Astrocyte (in vitro differentiated cells and primary cell): ENCODE results near the gene MAP3K14. TPM values are rescaled to one million over a fixed set of nuclear protein-coding genes. Genes with fewer than 3 reads are reported as not detected.

Experiments
- DNase-seq: peaks from one replicate; pipeline ENCODE4 v3.0.0-alpha.2; 2010; ENCODE audit warnings: low read depth
- FAIRE-seq: peaks from 2 replicates; lab custom pipeline; 2011; peaks lifted over from hg19 to GRCh38; lab: Jason Lieb, UNC
- H2AFZ ChIP-seq: 2 replicates; pipeline ENCODE4 v1.6.0; 2012; ENCODE audit warnings: low read depth, low read length, inconsistent platforms
- H3K27ac ChIP-seq: 2 replicates; pipeline ENCODE4 v1.5.1; 2011; ENCODE audit warnings: low read depth, low read length, inconsistent platforms
- H3K27me3 ChIP-seq: 2 replicates; pipeline ENCODE4 v1.6.0; 2011; ENCODE audit warnings: low read length, inconsistent platforms; ENCODE audit not compliant: insufficient read depth
- H3K36me3 ChIP-seq: 2 replicates; pipeline ENCODE4 v1.5.1; 2011; ENCODE audit warnings: low read length, inconsistent platforms; ENCODE audit not compliant: insufficient read depth
- H3K4me1 ChIP-seq: 2 replicates; pipeline ENCODE4 v1.5.1; 2011; ENCODE audit warnings: low read length, inconsistent platforms; ENCODE audit not compliant: insufficient read depth
- H3K4me2 ChIP-seq: 2 replicates; pipeline ENCODE4 v1.6.0; 2012; ENCODE audit warnings: low read length, inconsistent platforms
- H3K4me3 ChIP-seq: 2 replicates; pipeline ENCODE4 v1.5.1; 2011; ENCODE audit warnings: low read depth, mild to moderate bottlenecking, low read length, inconsistent platforms; ENCODE audit not compliant: insufficient read depth
- H3K79me2 ChIP-seq: 2 replicates; pipeline ENCODE4 v1.6.0; 2012; ENCODE audit warnings: mild to moderate bottlenecking, low read length, inconsistent platforms; ENCODE audit not compliant: insufficient read depth
- H3K9ac ChIP-seq: 2 replicates; pipeline ENCODE4 v1.6.0; 2012; ENCODE audit warnings: mild to moderate bottlenecking, low read length, inconsistent platforms
- H3K9me3 ChIP-seq: 2 replicates; pipeline ENCODE4 v1.5.1; 2012; ENCODE audit warnings: low read depth, mild to moderate bottlenecking, low read length, inconsistent platforms; ENCODE audit not compliant: insufficient read depth
- H4K20me1 ChIP-seq: 2 replicates; pipeline ENCODE4 v1.6.0; 2012; ENCODE audit warnings: low read length, inconsistent platforms; ENCODE audit not compliant: insufficient read depth
- H3K27ac Mint-ChIP-seq: one replicate; pipeline ENCODE4 v1.8.0; 2021; ENCODE audit warnings: mild to moderate bottlenecking, mixed read lengths; ENCODE audit not compliant: unreplicated experiment
- H3K27me3 Mint-ChIP-seq: one replicate; pipeline ENCODE4 v1.8.0; 2021; ENCODE audit warnings: low read depth, mixed read lengths; ENCODE audit not compliant: unreplicated experiment
- H3K36me3 Mint-ChIP-seq: one replicate; pipeline ENCODE4 v1.8.0; 2021; ENCODE audit warnings: low read depth, mixed read lengths; ENCODE audit not compliant: unreplicated experiment
- H3K4me1 Mint-ChIP-seq: one replicate; pipeline ENCODE4 v1.8.0; 2021; ENCODE audit warnings: low read depth, mixed read lengths; ENCODE audit not compliant: unreplicated experiment
- H3K4me3 Mint-ChIP-seq: one replicate; pipeline ENCODE4 v1.8.0; 2021; ENCODE audit warnings: mild to moderate bottlenecking, moderate library complexity, mixed read lengths; ENCODE audit not compliant: unreplicated experiment
- H3K9me3 Mint-ChIP-seq: one replicate; pipeline ENCODE4 v1.8.0; 2021; ENCODE audit warnings: mild to moderate bottlenecking, mixed read lengths; ENCODE audit not compliant: unreplicated experiment
- CTCF ChIP-seq: IDR thresholded peaks from 2 replicates; pipeline ENCODE4 v1.5.1; 2011; ENCODE audit warnings: low read depth, mild to moderate bottlenecking, inconsistent platforms, low read length, moderate library complexity; ENCODE audit not compliant: insufficient read depth
- EZH2 ChIP-seq: IDR thresholded peaks from 2 replicates; pipeline ENCODE4 v1.6.1; 2012; ENCODE audit warnings: mild to moderate bottlenecking, low read length, inconsistent platforms; ENCODE audit not compliant: insufficient read depth
- total RNA-seq: library from RNA; stranded (reverse); gene quantifications from 2 replicates; pipeline ENCODE4 v1.2.1, GENCODE V29; 2021

MAP3K14 gene
- total RNA-seq, 1 donor from 2014 or later: 10.8 TPM

DNA sequence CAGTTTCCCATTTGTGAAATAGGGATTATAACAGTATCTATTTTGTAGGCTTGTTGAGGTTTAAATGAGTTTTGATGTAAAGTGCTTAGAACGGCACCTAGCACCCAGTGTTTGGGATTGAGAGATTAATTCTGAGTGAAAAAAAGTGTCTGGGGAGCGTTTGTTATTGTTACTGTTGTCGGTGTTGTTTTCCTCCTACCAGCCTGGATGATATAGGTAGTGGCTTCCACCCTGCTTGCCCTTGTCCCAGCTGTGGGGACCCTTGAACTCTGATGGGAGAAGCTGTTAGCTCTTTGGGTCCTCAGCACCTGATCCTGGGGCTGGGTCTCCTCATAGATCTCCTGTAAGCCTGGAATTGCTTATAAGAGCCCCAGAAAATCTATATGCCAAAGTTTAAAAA, 90.2 kb downstream of the MAP3K14 start:
- H3K9me3 ChIP-seq: no peaks in the 10 kb centered on the region
- no peaks in the 10 kb centered on the region for H3K36me3 ChIP-seq
- TF ChIP-seq CTCF (no peak), EZH2 (no peak)
- no peak overlapping the region for H3K4me2 ChIP-seq
- no peaks in the 10 kb centered on the region for H4K20me1 ChIP-seq
- Mint-ChIP-seq H3K4me1 (peaks cover 12% of the 10 kb centered on the region), H3K4me3 (no peak overlapping the region), H3K27me3 (peaks cover 12% of the 10 kb centered on the region), H3K27ac (peak overlapping the region; percentile 72), H3K9me3 (no peaks in the 10 kb centered on the region), H3K36me3 (no peaks in the 10 kb centered on the region)
- H3K4me1 ChIP-seq: peaks cover 17% of the 10 kb centered on the region
- H3K27ac ChIP-seq: no peak overlapping the region
- DNase-seq (no peak), FAIRE-seq (no peak)
- peaks cover 11% of the 10 kb centered on the region for H3K27me3 ChIP-seq
- no peaks in the 10 kb centered on the region for H3K79me2 ChIP-seq
- H3K9ac ChIP-seq: no peak overlapping the region
- H3K4me3 ChIP-seq: no peak overlapping the region
- H2AFZ ChIP-seq: no peak overlapping the region

- peaks cover 12% of the 10 kb centered on the region for H3K4me1 Mint-ChIP-seq
- no peaks in the 10 kb centered on the region for H3K36me3 ChIP-seq
- H3K79me2 ChIP-seq: no peaks in the 10 kb centered on the region
- no peak overlapping the region for H3K4me3 ChIP-seq
- no peak for TF ChIP-seq CTCF
- TF ChIP-seq EZH2: no peak
- peaks cover 12% of the 10 kb centered on the region for H3K27me3 Mint-ChIP-seq
- no peak overlapping the region for H3K27ac ChIP-seq
- no peak for DNase-seq
- H4K20me1 ChIP-seq: no peaks in the 10 kb centered on the region
- H3K4me2 ChIP-seq: no peak overlapping the region
- no peaks in the 10 kb centered on the region for H3K9me3 Mint-ChIP-seq
- H3K9ac ChIP-seq: no peak overlapping the region
- peak overlapping the region; percentile 9 for H2AFZ ChIP-seq
- H3K4me3 Mint-ChIP-seq: no peak overlapping the region
- H3K9me3 ChIP-seq: no peaks in the 10 kb centered on the region
- no peaks in the 10 kb centered on the region for H3K36me3 Mint-ChIP-seq
- peaks cover 14% of the 10 kb centered on the region for H3K27me3 ChIP-seq
- H3K27ac Mint-ChIP-seq: no peak overlapping the region
- no peak for FAIRE-seq
- peaks cover 17% of the 10 kb centered on the region for H3K4me1 ChIP-seq
Observed at GRCh38 chr17:45225964-45226530, 90.8 kb downstream of the MAP3K14 start.

DNA sequence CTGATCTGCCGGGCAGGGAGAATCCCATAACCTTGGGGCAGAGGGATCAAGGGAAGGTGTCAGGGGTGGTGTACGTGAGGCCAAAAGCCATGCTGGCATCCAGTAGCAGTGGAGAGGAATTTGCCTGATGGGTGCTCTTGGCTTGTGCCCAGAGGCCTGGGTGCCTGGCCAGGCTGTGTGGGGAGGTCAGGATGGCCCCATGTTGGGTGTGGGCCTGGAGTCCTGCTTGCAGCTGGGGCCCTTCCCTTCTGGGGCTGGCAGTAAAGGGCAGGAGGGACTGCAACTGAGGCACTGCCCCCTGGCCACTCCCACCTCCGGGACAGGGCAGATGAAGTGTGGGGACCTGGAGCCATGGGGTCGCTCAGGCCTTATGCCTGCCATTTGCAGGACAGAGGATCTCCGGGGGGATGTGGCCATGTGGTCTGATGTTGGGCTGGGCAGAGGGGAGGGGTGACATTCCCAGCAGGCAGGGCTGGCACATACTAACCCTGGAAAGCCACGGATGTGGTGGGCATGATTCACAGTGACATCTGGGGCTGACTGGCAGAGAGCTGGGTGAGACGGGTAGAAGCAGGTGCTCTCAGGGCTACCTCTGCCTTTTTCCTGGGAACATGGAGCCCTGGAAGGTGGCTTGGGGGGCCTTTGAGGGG, 91.6 kb downstream of the MAP3K14 start:
- Mint-ChIP-seq H3K4me3 (no peak overlapping the region), H3K36me3 (no peaks in the 10 kb centered on the region), H3K9me3 (no peaks in the 10 kb centered on the region), H3K27ac (no peak overlapping the region), H3K4me1 (peaks cover 12% of the 10 kb centered on the region), H3K27me3 (peaks cover 17% of the 10 kb centered on the region)
- Histone ChIP-seq H3K79me2 (no peaks in the 10 kb centered on the region), H3K4me3 (no peak overlapping the region), H4K20me1 (no peaks in the 10 kb centered on the region), H3K27me3 (peaks cover 21% of the 10 kb centered on the region), H3K9ac (no peak overlapping the region), H3K4me1 (peaks cover 17% of the 10 kb centered on the region), H3K4me2 (no peak overlapping the region), H2AFZ (no peak overlapping the region), H3K9me3 (no peaks in the 10 kb centered on the region), H3K36me3 (no peaks in the 10 kb centered on the region), H3K27ac (no peak overlapping the region)
- TF ChIP-seq EZH2 (no peak), CTCF (no peak)
- FAIRE-seq (no peak), DNase-seq (no peak)
